GM10266 (cell line): ENCODE results near the gene ZNF564.

ENCODE experiments used
- DNase-seq: peaks from one replicate; pipeline ENCODE4 v3.0.0; 2012; ENCODE audit errors: extremely low spot score
- TF ChIP-seq, protein P1 (sequence below): IDR thresholded peaks from 2 replicates; pipeline ENCODE4 v1.5.1; 2012; ENCODE audit warnings: mild to moderate bottlenecking, low read depth; ENCODE audit not compliant: control insufficient read depth, insufficient read depth; ENCODE audit errors: missing control alignments

ZNF564 gene

DNA sequence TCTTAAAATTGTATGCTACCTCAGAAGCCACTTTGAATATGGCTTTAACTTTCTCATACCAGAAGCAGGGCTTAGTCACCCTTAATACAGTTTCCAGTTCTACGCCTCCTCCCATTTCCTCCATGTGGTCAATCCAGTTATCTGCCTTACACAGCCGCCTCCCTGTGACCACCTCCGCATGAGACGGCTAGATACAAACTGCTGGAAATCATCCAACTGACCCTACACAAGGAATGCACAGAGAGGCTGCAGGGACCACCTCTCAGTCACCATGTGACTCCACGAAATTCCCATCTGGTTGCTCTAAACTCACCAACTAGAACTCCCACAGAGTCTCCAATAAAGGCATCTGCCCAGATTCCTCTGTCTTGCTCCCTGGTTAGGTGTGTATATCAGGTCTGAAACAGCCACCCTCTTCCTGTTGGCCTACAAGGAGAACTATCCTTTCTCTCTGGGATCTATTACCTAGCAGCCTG lies 6.8 kb downstream of the ZNF564 start:
- TF ChIP-seq, protein P1, sequence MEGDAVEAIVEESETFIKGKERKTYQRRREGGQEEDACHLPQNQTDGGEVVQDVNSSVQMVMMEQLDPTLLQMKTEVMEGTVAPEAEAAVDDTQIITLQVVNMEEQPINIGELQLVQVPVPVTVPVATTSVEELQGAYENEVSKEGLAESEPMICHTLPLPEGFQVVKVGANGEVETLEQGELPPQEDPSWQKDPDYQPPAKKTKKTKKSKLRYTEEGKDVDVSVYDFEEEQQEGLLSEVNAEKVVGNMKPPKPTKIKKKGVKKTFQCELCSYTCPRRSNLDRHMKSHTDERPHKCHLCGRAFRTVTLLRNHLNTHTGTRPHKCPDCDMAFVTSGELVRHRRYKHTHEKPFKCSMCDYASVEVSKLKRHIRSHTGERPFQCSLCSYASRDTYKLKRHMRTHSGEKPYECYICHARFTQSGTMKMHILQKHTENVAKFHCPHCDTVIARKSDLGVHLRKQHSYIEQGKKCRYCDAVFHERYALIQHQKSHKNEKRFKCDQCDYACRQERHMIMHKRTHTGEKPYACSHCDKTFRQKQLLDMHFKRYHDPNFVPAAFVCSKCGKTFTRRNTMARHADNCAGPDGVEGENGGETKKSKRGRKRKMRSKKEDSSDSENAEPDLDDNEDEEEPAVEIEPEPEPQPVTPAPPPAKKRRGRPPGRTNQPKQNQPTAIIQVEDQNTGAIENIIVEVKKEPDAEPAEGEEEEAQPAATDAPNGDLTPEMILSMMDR, result no peak
- DNase-seq, result no peak

DNA sequence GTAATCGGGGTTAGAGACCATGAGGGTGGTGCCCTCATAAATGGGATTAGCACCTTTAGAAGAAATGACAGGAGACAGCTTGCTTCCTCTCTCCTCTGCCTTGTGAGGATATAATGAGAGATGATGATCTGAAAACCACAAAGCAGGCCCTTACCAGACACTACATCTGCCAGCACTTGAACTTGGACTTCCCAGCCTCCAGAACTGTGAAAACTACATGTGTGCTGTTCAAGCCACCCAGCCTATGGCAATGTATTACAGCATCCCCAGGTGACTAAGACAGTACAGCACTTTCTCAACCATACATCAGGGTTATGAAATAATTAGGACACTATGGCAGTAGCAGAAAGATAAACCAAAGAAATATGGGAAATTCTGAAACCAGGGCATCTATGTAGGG lies 7.4 kb downstream of the ZNF564 start:
- DNase-seq, result no peak

DNA sequence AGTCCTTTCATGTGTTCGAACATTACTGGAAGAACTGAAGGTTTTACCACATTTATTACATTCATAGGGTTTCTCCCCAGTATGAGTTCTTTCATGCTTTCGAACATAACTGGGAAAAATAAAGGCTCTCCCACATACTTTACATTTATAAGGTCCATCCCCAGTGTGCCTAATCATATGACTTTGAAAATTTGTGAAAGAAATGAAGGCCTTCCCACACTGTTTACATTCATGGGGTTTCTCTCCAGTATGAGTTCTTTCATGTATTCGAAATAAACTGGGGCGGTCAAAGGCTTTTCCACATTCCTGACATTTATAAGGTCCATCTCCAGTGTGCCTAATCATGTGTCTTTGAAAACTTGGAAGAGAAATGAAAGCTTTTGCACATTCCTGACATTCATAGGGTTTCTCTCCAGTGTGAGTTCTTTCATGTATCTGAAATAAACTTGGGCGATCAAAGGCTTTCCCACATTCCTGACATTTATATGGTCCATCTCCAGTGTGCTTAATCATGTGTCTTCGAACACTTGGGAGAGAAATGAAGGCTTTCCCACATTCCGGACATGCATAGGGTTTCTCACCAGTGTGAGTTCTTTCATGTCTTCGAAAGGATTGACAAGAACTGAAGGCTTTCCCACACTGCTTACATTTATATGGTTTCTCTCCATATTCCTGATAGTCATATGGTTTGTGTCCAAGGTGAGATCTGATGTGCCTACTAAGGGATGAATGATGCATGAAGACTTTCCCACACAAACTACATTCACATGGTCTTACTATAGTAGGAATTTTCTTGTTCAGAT lies 24.0 kb downstream of the ZNF564 start:
- DNase-seq, result no peak
- TF ChIP-seq, protein P1, result no peak

More for the DNA sequence above, 7.4 kb downstream of the ZNF564 start:
- TF ChIP-seq, protein P1, result no peak

DNA sequence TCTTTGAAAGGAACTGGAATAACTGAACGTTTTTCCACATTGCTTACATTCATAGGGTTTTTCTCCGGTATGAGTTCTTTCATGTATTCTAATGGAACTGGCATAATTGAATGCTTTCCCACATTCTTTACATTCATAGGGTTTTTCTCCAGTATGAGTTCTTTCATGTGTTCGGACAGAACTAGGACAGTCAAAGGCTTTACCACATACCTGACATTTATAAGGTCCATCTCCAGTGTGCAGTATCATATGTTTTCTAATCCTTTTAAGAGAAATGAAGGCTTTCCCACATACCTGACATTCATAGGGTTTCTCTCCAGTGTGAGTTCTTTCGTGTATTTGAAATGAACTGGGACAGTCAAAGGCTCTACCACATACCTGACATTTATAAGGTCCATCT lies 24.7 kb downstream of the ZNF564 start:
- TF ChIP-seq, protein P1, result no peak
- DNase-seq, result no peak

DNA sequence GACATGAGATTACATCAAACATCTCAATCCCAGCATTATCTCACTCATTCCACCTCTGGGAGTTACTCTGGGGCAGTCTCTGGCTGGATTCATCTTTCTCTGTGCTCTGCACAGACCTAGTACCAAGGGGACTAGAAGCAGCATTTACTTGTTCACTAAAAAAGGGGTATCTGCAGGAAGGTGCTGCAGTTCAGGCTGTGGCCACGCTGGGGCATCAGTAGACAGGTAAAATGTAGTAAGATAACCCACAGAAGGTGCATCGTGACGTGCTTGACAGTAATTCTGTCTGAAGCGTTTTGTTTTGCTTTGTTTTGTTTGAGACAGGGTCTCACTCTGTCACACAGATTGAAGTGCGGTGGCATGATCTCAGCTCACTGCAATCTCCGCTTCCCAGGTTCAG lies 29.3 kb downstream of the ZNF564 start:
- TF ChIP-seq, protein P1, result no peak
- DNase-seq, result no peak

DNA sequence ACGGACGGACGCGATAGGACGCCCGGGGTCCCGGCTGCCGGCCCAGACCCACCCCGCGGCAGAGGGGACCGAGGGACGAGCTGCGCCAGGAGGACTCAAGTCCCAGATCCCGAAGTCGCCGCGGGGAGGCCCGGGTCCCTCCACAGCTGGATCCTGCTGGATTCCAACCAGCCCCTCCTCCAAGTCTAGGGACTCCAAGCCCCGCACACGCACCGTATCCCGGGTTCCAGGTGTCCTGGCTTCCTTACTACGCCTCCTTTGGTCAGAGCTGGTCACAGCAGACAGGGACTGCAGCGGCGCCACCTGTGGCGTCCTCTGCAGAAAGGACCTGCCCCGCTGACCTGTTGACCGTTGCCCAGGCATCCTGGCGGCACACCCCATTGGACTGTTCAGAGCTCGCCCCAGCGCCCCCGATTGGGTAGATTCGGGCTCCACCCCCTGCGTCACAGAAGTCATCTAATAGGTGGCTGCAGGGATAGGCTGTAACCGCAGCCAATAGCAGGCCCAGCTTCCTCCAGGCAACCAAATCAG lies 37.7 kb downstream of the ZNF564 start:
- TF ChIP-seq, protein P1, result no peak
- DNase-seq, result no peak

DNA sequence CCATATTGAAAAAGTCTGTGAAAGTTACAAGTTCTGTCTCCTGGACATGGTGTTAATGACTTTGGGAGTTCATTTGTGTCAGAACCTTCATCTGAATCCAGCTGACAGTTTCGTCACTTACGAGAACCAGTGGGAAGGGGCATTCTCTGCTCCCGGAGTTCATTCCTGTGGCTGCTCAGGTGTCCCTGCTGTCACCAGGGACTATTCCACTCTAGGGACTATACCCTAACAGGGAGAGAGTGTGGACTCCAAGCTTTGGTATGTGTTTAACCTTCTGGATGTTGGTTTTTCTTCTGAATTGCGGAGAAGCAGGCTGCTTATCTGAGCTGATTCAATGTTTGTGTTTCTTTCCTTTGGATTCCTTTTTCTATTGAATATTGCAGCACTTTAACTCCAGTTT lies 54.2 kb downstream of the ZNF564 start:
- TF ChIP-seq, protein P1, result no peak
- DNase-seq, result no peak
